SKM-1 (cell line): ENCODE data around the gene RIPK3.
"Not testable (repeated sequence)": the region's sequence is repeated elsewhere in the genome, so short reads cannot be mapped to it uniquely, and the experiment has no call there.

Experiments
- DNase-seq: peaks from one replicate; lab custom pipeline; 2025; ENCODE audit not compliant: unreplicated experiment; lab: John Stamatoyannopoulos, UW

Gene RIPK3

DNA sequence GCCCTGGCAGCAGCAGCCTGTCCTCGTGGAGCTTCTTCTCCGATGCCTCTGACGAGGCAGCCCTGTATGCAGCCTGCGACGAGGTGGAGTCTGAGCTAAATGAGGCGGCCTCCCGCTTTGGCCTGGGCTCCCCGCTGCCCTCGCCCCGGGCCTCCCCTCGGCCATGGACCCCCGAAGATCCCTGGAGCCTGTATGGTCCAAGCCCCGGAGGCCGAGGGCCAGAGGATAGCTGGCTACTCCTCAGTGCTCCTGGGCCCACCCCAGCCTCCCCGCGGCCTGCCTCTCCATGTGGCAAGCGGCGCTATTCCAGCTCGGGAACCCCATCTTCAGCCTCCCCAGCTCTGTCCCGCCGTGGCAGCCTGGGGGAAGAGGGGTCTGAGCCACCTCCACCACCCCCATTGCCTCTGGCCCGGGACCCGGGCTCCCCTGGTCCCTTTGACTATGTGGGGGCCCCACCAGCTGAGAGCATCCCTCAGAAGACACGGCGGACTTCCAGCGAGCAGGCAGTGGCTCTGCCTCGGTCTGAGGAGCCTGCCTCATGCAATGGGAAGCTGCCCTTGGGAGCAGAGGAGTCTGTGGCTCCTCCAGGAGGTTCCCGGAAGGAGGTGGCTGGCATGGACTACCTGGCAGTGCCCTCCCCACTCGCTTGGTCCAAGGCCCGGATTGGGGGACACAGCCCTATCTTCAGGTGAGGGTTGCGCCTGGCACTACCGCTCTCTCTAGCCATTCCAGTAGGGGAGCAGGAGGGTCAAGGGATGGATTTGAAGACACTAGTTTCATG, 30.3 kb upstream of the RIPK3 start:
- DNase-seq: no peak

GRCh38 chr14:24369463-24369862, 29.7 kb upstream of the RIPK3 start:
- no peak for DNase-seq

DNA sequence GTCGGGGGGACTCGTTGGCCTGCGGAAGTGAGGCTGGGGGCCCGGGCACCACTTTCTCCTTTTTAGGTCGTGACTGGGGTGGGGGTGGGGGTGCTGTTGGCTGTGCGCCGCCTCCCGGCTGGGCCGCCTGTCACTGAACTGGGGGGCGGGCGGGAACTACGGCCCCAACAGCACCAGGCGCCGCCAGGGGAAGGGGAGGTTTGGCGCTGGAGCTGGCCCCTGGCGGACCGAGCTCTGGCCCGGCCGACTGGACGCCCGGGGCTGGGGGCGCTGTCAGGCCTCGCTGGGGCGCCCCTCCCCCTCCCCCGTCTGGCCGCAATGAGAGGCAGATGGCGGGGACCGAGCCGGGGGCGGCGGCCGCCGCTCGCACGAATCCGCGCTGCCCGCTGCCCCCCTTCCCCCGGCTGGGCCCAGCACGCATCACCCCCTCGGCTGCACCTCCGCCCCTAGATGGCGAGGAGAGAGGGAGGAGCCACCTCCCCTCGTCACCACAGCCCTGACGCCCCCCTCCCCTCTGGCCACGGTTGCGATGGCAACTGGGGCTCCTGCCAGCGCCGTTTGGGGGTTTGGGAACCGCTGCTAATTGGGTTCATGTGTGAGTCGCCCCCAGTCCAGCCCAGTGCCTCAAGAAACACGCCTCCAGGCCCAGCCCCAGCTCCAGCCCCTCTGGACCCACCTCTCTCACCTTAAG, 28.9 kb upstream of the RIPK3 start:
- no peak for DNase-seq

DNA sequence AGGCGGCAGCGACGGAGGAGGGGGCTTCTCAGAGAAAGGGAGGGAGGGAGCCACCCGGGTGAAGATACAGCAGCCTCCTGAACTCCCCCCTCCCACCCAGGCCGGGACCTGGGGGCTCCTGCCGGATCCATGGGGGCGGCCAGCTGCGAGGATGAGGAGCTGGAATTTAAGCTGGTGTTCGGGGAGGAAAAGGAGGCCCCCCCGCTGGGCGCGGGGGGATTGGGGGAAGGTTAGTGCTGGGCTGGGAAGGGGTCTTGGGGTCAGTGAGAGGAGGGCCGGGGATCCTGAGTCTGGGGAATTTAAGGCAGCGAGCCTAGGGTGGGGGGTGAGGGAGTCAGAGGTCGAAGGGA, 28.4 kb upstream of the RIPK3 start:
- DNase-seq: no peak

- DNase-seq: no peak
Measured at GRCh38 chr14:24367514-24368211, 27.9 kb upstream of the RIPK3 start, which contains the start of gene NFATC4. Gene NFATC4 (plus strand): TSS chr14:24368184. CDS start chr14:24368341, 157 bp downstream.

DNA sequence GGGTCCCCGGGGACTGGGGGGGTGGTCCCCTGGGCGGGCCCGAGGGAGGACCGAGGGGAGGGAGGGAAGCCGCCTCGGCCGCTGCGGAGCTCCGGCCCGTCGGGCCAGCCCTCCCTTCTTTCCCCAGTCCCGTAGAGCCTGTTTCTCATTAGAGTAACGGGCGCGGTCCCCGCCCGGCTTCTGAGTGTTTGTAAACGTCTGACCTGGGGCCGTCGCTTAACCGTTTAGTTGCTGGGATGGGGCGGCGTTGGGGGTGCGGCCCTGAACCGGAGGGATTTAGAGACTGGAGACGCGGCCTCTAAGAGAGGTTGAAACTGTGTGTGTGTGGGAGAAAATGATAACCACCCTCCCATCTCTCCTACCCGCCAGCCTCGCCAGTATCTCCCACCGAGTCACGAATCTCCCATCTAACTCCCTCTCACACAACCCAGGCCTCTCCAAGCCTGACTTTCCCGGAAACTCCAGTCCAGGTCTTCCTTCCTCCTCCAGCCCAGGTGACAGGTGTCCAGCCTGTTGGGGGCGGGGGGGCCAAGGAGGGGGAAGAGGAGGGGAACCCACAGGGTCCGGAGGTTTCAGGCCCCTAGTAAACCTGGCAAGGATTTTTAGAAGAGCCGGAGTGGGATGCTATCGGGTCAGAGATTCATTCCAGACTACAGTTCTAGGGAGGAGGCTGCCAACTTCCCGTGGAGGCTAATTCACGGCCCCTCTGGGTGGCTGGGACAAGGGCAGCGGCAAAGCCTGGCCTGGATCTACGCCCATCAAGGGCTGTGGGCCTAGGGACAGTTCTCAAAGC, 27.1 kb upstream of the RIPK3 start:
- no peak for DNase-seq

GRCh38 chr14:24366413-24366720, 26.6 kb upstream of the RIPK3 start:
- DNase-seq: no peak

DNA sequence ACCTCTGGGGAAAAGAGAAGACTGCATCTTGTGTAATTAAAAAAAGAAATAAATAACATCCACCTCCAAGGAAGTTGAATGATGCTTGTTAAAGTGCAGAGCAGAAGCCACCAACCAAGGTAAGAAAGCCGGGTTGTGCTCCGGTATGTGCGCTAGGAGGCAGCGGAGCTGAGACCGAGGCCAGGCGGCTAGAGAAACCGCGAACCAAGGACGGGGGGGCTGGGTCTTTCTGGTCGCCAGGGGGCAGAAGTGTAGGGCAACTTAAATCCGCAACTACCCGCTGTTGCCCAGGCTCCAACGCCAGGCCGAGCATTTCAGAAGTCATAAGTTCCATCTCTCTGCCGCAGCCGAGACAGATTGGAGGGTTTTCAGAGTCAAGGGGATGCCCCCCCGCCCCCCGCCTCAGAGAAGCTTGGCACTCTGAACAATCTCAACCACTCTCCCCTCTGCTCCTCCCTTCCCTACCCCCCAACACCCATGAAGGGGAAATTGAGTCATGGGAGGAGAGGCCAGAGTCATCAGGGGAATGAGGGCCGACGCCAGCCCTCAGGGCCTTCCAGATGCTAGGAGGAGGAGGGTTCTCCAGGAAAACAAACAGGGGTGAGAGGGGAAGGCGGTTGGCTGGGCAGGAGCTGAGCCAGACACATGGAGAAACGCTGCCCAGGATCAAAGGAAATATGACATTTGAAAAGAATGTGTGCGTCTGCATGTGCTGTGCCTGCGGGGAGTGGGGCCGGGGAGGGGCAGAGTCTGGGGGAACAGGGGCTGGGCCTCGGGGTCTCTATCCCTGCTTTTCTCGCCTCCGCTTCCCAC, 26.0 kb upstream of the RIPK3 start:
- no peak for DNase-seq

- no peak for DNase-seq
Measured at GRCh38 chr14:24364841-24365240, 25.1 kb upstream of the RIPK3 start.

- no peak for DNase-seq
Measured at GRCh38 chr14:24363401-24363800, 23.6 kb upstream of the RIPK3 start.

DNA sequence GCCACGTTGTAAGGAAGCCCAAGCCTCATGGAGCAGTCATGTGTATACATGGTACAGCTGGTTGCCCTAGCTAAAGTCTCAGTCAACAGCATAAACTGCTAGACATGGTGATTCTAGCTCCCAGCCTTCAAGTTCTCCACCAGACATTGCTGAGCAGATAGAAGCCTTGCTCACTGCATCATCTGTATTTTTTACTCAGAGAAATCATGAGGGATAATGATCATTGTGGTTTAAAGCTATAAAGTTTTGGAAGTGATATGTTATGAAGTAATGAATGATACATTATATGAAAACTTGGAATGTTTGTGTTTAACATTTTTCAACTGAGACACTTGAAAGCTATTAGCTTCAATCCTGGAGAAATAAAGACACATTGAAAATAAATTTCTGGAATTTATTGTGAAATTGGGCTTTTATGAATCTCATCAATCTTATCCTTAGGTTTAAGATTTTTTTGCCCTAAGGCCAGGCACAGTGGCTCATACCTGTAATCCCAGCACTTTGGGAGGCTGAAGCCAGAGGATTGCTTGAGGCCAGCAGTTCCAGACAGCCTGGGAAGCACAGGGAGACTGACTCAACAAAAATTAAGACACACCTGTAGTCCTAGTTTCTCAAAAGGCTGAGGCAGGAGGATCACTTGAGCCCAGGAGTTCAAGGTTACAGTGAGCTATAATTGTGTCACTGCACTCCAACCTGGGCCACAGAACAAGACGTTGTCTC, 22.6 kb upstream of the RIPK3 start:
- DNase-seq: no peak

DNA sequence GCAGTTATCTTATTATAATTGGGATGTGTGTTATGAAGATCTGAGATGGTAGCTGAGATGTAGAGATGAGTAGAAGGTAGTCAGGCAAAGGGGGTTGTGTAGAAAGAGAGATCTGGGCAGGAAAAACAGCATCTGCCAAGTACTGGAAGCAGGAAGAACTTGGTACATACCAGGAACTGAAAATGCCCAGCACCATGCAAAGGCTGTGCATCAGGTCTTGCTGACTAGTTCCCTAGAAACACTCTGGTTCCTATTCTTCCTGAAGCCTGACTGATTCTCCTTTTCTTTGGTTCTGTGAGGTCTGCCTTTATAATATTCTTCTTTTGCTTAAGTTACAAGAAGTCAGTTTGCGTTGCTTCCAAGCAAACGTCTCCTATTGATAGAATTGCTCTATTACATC, 21.5 kb upstream of the RIPK3 start:
- DNase-seq: no peak

DNA sequence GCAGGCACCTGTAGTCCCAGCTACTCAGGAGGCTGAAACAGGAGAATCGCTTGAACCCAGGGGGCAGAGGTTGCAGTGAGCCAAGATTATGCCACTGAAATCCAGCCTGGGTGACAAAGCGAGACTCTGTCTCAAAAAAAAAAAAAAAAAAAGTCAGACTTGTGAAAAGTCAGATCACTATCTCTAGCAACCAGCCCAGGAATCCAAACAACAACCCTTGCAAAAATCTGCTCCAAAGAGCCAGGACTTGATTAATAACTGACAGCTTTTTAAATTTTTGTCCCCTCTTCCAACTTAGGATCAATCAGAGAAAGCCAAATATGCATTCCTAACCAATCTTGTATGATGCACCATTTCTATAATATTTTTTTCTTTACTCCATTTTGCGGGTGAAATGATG, 20.5 kb upstream of the RIPK3 start:
- DNase-seq: no peak

DNA sequence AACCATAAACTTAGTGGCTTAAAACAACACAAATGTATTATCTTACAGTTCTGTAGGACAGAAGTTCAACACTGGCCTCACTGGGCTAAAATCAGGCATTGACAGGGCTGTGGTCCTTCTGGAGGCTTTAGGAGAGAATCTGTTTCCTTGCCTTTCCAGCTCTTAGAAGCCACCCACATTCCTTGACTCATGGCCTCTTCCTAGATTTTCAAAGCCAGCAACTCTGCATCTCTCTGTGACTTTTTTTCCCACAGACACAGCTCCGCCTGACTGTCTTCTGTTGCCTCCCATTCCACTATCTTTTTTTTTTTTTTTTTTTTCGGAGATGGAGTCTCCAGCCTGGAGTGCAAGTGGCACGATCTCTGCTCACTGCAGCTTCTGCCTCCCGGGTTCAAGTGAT, 16.4 kb upstream of the RIPK3 start:
- no peak for DNase-seq

- DNase-seq: no peak
Measured at GRCh38 chr14:24355009-24355408, 15.2 kb upstream of the RIPK3 start.

GRCh38 chr14:24354482-24354825, 14.7 kb upstream of the RIPK3 start:
- DNase-seq: not testable (repeated sequence)

- DNase-seq: no peak
Measured at GRCh38 chr14:24353559-24354481, 14.0 kb upstream of the RIPK3 start.

- no peak for DNase-seq
Measured at GRCh38 chr14:24351517-24351916, 11.7 kb upstream of the RIPK3 start.

DNA sequence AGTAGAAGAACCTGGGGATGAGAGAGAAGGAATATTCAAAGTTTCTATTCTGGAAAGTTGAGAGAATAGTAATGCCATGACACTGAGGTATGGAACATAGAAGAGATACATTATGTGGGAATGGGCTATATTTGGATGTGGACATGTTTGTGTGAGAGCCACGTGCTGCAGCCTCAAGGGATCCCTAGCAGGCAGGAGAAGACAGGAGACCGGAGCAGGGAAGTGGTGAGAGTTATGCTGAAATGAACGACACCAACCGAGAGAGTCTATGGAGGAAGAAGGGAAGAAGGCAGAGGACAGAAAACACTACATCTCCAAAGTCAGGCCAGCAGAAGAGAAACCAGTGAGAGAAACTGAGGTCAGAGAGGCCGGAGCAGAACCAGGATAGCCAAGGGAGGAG, 10.0 kb upstream of the RIPK3 start:
- DNase-seq: no peak
